ENCODE measurements around the gene RBPJ.

Gene RBPJ

GRCh38 chr4:26310264-26310663 is 10.6 kb upstream of the RBPJ start:
- TF ChIP-seq TAF1 (IDR thresholded peaks at IDR 0.05; ENCODE audit: borderline replicate concordance, insufficient read depth, low read length) (no peak), SIN3A (IDR thresholded peaks at IDR 0.05; ENCODE audit: borderline replicate concordance, insufficient read depth, low read length) (no peak), FOXP2 (optimal IDR thresholded peaks at IDR 0.05; ENCODE audit: borderline replicate concordance, extremely low read depth, extremely low read length, insufficient read depth) (no peak), REST (IDR thresholded peaks at IDR 0.05; ENCODE audit: insufficient read depth in 1 of 2, low read depth in 2 of 2, low read length in 2 of 2) (no peak), POLR2AphosphoS5 (IDR thresholded peaks at IDR 0.05; ENCODE audit: low read depth, low read length) (no peak)

- TF ChIP-seq REST (IDR thresholded peaks at IDR 0.05; ENCODE audit: insufficient read depth in 1 of 2, low read depth in 2 of 2, low read length in 2 of 2) (no peak), SIN3A (IDR thresholded peaks at IDR 0.05; ENCODE audit: borderline replicate concordance, insufficient read depth, low read length) (no peak), POLR2AphosphoS5 (IDR thresholded peaks at IDR 0.05; ENCODE audit: low read depth, low read length) (no peak), TAF1 (IDR thresholded peaks at IDR 0.05; ENCODE audit: borderline replicate concordance, insufficient read depth, low read length) (no peak), FOXP2 (optimal IDR thresholded peaks at IDR 0.05; ENCODE audit: borderline replicate concordance, extremely low read depth, extremely low read length, insufficient read depth) (no peak)
These were observed 9.2 kb upstream of the RBPJ start for GRCh38 chr4:26311633-26312032.

- TF ChIP-seq SIN3A (IDR thresholded peaks at IDR 0.05; ENCODE audit: borderline replicate concordance, insufficient read depth, low read length) (no peak), POLR2AphosphoS5 (IDR thresholded peaks at IDR 0.05; ENCODE audit: low read depth, low read length) (no peak), TAF1 (IDR thresholded peaks at IDR 0.05; ENCODE audit: borderline replicate concordance, insufficient read depth, low read length) (no peak), REST (IDR thresholded peaks at IDR 0.05; ENCODE audit: insufficient read depth in 1 of 2, low read depth in 2 of 2, low read length in 2 of 2) (no peak), FOXP2 (optimal IDR thresholded peaks at IDR 0.05; ENCODE audit: borderline replicate concordance, extremely low read depth, extremely low read length, insufficient read depth) (no peak)
These were observed 3.0 kb upstream of the RBPJ start for GRCh38 chr4:26317766-26318165.

GRCh38 chr4:26319467-26319948 is 1.3 kb upstream of the RBPJ start:
- TF ChIP-seq FOXP2 (optimal IDR thresholded peaks at IDR 0.05; ENCODE audit: borderline replicate concordance, extremely low read depth, extremely low read length, insufficient read depth) (no peak), TAF1 (IDR thresholded peaks at IDR 0.05; ENCODE audit: borderline replicate concordance, insufficient read depth, low read length) (peak; percentile 75; the same call in 1 of the 2 replicates), SIN3A (IDR thresholded peaks at IDR 0.05; ENCODE audit: borderline replicate concordance, insufficient read depth, low read length) (peak; percentile 90; the same call in 1 of the 2 replicates), POLR2AphosphoS5 (IDR thresholded peaks at IDR 0.05; ENCODE audit: low read depth, low read length) (no peak; the same call in 1 of the 2 replicates)

GRCh38 chr4:26319949-26320537 is 771 bp upstream of the RBPJ start:
- no peak; a peak in 1 of 4 replicates for TF ChIP-seq REST (IDR thresholded peaks at IDR 0.05; ENCODE audit: insufficient read depth in 1 of 2, low read depth in 2 of 2, low read length in 2 of 2)
- peak; percentile 71; the same call in 1 of the 2 replicates for TF ChIP-seq POLR2AphosphoS5 (IDR thresholded peaks at IDR 0.05; ENCODE audit: low read depth, low read length)
- TF ChIP-seq SIN3A (IDR thresholded peaks at IDR 0.05; ENCODE audit: borderline replicate concordance, insufficient read depth, low read length) = peak; percentile 79; the same call in 1 of the 2 replicates

All from PFSK-1 (cell line).